Cardiac muscle cell (in vitro differentiated cells and primary cell): ENCODE results near the gene AGPAT4. TPM values are rescaled to one million over a fixed set of nuclear protein-coding genes. Genes with fewer than 3 reads are reported as not detected.

ENCODE experiments used
- DNase-seq, 2 donors: peaks; one replicate each; pipeline versions ENCODE4 v3.0.0 to v3.0.0-alpha.2; 2010 to 2017; ENCODE audit warnings: low read depth in 1 of 2, low spot score in 1 of 2
- H3K27ac ChIP-seq: fragments of 200-600 bp; sonication (generic); 2 replicates; pipeline ENCODE4 v1.5.1; 2016
- H3K27me3 ChIP-seq: fragments of 200-600 bp; sonication (generic); 2 replicates; pipeline ENCODE4 v1.6.0; 2016; ENCODE audit warnings: control low read depth
- H3K36me3 ChIP-seq: fragments of 200-600 bp; sonication (generic); 2 replicates; pipeline ENCODE4 v1.5.1; 2016; ENCODE audit warnings: control low read depth
- H3K4me1 ChIP-seq: fragments of 200-600 bp; sonication (generic); 2 replicates; pipeline ENCODE4 v1.8.1; 2017; ENCODE audit warnings: low read depth, mild to moderate bottlenecking, mixed run types
- H3K4me3 ChIP-seq: fragments of 200-600 bp; sonication (generic); 2 replicates; pipeline ENCODE4 v1.5.1; 2016; ENCODE audit warnings: mild to moderate bottlenecking
- H3K9me3 ChIP-seq: fragments of 200-600 bp; sonication (generic); 2 replicates; pipeline ENCODE4 v1.5.1; 2017; ENCODE audit warnings: low read depth, mild to moderate bottlenecking, control low read depth
- CTCF ChIP-seq: IDR thresholded peaks from 2 replicates; pipeline ENCODE4 v1.5.1; 2012; ENCODE audit warnings: low read depth, mild to moderate bottlenecking, low read length
- polyA plus RNA-seq: library from polyadenylated mRNA; unstranded; fragments of >200 nt; fragmentation: Nextera tagmentation; extraction: Ambion mirVana; gene quantifications from 2 replicates; pipeline ENCODE4 v1.2.1, GENCODE V29; 2016
- total RNA-seq: library from RNA; depleted of rRNA; stranded (reverse); fragments of >200 nt; gene quantifications from 2 replicates; pipeline ENCODE4 v1.2.3, GENCODE V29; 2016

AGPAT4 gene
- total and polyA plus RNA-seq, 2 experiments from 2014 or later = 13.9 to 17.7 TPM

- no peak for DNase-seq
- no peak for TF ChIP-seq CTCF
- no peak overlapping the region for H3K27ac ChIP-seq
- H3K27me3 ChIP-seq = no peaks in the 10 kb centered on the region
- peaks cover 2% of the 10 kb centered on the region for H3K9me3 ChIP-seq
- no peaks in the 10 kb centered on the region for H3K4me1 ChIP-seq
- H3K4me3 ChIP-seq = no peak overlapping the region
- H3K36me3 ChIP-seq = no peaks in the 10 kb centered on the region
Measured at GRCh38 chr6:161216616-161217205, 57.1 kb downstream of the AGPAT4 start.

- Histone ChIP-seq H3K36me3 (no peaks in the 10 kb centered on the region), H3K27me3 (no peaks in the 10 kb centered on the region), H3K27ac (no peak overlapping the region), H3K9me3 (peaks cover 3% of the 10 kb centered on the region), H3K4me3 (no peak overlapping the region), H3K4me1 (no peaks in the 10 kb centered on the region)
- no peak for DNase-seq
- TF ChIP-seq CTCF = no peak
Measured at GRCh38 chr6:161215876-161216615, 57.8 kb downstream of the AGPAT4 start.

- Histone ChIP-seq H3K4me3 (no peak overlapping the region), H3K9me3 (peaks cover 3% of the 10 kb centered on the region), H3K4me1 (no peaks in the 10 kb centered on the region), H3K36me3 (no peaks in the 10 kb centered on the region), H3K27ac (no peak overlapping the region), H3K27me3 (no peaks in the 10 kb centered on the region)
- peak in 1 of 2 donors; percentile 91 for DNase-seq
- no peak for TF ChIP-seq CTCF
Measured at GRCh38 chr6:161215193-161215592, 58.7 kb downstream of the AGPAT4 start.

GRCh38 chr6:161214722-161215121 lies 59.1 kb downstream of the AGPAT4 start:
- Histone ChIP-seq H3K9me3 (peaks cover 3% of the 10 kb centered on the region), H3K27ac (no peak overlapping the region), H3K4me3 (no peak overlapping the region)

GRCh38 chr6:161212902-161213301 lies 61.0 kb downstream of the AGPAT4 start:
- Histone ChIP-seq H3K27ac (no peak overlapping the region), H3K4me1 (no peaks in the 10 kb centered on the region), H3K36me3 (no peaks in the 10 kb centered on the region), H3K4me3 (no peak overlapping the region), H3K27me3 (no peaks in the 10 kb centered on the region), H3K9me3 (peaks cover 3% of the 10 kb centered on the region)
- TF ChIP-seq CTCF = no peak
- no peak for DNase-seq

More at GRCh38 chr6:161214722-161215121, 59.1 kb downstream of the AGPAT4 start:
- no peak for DNase-seq
- no peak for TF ChIP-seq CTCF
- no peaks in the 10 kb centered on the region for H3K36me3 ChIP-seq
- no peaks in the 10 kb centered on the region for H3K4me1 ChIP-seq
- H3K27me3 ChIP-seq = no peaks in the 10 kb centered on the region
